ENCODE data around the gene PLA2G10. TPM values are rescaled to one million over a fixed set of nuclear protein-coding genes. Genes with fewer than 3 reads are reported as not detected.
A peak's percentile ranks its signal among the peaks of the same experiment; 100 is the strongest.

Gene PLA2G10
- total RNA-seq, 6 donors from 2014 or later, result 4.2 to 22.5 (median 10.9) TPM

DNA sequence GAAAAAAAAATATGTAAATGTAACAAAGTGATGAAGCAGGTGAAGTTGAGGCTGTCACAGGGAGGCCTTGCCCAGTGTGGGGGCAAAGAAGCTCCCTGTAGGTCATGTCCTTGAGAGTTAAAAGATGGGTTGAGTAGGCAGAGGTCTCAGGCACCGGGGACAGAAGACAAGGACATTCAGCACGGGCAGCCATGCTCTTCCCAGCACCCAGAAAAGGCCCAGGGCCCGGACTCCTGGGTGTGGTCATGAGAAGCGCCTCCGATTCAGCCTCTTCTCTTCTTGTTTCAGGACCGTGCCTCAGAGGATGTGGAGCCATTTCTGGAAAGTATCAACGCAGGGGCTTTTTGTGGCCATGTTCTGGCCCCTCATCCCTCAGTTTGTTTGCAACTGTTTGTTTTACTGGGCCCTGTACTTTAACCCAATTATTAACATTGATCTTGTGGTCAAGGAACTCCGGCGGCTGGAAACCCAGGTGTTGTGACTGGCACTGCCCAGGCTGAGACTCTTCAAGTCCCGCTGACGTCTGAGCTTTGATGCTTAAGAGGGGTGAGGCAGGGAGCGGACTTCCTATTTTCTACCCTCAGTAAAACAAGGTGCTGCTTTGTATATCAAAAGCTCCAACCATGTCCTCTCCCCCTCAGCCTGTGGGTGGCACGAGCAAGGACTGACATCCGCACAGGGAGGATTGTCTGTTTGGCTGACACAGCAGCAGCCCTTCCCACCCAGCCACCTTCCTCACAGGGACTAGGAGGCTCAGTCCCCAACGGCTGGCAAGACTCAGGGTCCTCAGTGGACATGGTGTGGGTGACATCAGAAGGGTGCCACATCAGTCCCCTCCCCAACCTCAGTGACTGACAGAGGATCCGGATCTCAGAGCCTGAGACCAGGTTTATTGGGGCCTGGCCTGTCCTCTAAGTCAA lies 26.5 kb downstream of the PLA2G10 start:
- no peaks in the 10 kb centered on the region for H3K9me3 ChIP-seq
- peak in 1 of 2 donors; percentile 84 for DNase-seq
- H3K27me3 ChIP-seq, result no peaks in the 10 kb centered on the region
- peak in 1 of 4 donors; percentile 16 for TF ChIP-seq EP300 (IDR thresholded peaks at IDR 0.05)
- TF ChIP-seq, protein P1, sequence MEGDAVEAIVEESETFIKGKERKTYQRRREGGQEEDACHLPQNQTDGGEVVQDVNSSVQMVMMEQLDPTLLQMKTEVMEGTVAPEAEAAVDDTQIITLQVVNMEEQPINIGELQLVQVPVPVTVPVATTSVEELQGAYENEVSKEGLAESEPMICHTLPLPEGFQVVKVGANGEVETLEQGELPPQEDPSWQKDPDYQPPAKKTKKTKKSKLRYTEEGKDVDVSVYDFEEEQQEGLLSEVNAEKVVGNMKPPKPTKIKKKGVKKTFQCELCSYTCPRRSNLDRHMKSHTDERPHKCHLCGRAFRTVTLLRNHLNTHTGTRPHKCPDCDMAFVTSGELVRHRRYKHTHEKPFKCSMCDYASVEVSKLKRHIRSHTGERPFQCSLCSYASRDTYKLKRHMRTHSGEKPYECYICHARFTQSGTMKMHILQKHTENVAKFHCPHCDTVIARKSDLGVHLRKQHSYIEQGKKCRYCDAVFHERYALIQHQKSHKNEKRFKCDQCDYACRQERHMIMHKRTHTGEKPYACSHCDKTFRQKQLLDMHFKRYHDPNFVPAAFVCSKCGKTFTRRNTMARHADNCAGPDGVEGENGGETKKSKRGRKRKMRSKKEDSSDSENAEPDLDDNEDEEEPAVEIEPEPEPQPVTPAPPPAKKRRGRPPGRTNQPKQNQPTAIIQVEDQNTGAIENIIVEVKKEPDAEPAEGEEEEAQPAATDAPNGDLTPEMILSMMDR (IDR thresholded peaks at IDR 0.05), result no peak
- TF ChIP-seq POLR2A (IDR thresholded peaks at IDR 0.05), result peak in 1 of 4 donors; percentile 46
- no peak for TF ChIP-seq POLR2AphosphoS5 (IDR thresholded peaks at IDR 0.05)
- peak overlapping the region in 3 of 4 donors; percentile 18 to 84 (median 72) for H3K27ac ChIP-seq
- H3K4me3 ChIP-seq, result no peak overlapping the region
- ATAC-seq (ENCODE audit: low FRiP score in 2 of 2), result peak; percentile 64 to 88
- H3K36me3 ChIP-seq, result peaks cover 34 to 71% (median 62%) of the 10 kb centered on the region in 4 donors
- 72 to 82% methylated on average over 16 of the region's 16 CpGs for WGBS, 2 donors
- peaks cover 0 to 10% (median 4%) of the 10 kb centered on the region in 4 donors for H3K4me1 ChIP-seq

DNA sequence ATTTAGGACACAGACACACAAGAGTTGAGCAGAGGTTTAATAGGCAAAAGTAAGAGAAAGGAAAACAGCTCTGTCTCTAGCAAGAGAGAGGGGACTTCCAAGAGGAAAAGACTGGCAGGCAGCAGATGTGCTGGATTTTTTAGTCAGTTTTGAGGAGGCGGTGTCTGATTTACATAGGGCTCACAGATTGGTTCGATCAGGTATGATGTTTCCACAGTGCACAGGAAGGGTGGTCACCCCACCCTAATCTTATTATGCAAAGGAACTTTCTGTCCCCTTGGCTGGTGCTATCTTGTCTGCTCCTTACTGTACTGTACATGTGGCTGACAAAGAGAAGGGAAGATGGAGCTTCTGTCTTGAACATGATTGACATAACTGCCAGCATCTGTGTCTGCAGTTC lies 36.0 kb downstream of the PLA2G10 start:
- Histone ChIP-seq H3K4me3 (no peak overlapping the region), H3K27ac (peak overlapping the region; percentile 79 to 88 (median 83)), H3K36me3 (peaks cover 21 to 88% (median 51%) of the 10 kb centered on the region in 4 donors), H3K4me1 (peaks cover 25 to 38% (median 32%) of the 10 kb centered on the region in 4 donors), H3K9me3 (no peaks in the 10 kb centered on the region), H3K27me3 (no peaks in the 10 kb centered on the region)
- TF ChIP-seq EP300 (IDR thresholded peaks at IDR 0.05) (peak in 2 of 4 donors; percentile 57 to 82), POLR2AphosphoS5 (IDR thresholded peaks at IDR 0.05) (peak in 1 of 2 donors; percentile 57), POLR2A (IDR thresholded peaks at IDR 0.05) (peak in 2 of 4 donors; percentile 31 to 50)
- TF ChIP-seq, protein P1 (IDR thresholded peaks at IDR 0.05), result no peak
- ATAC-seq (ENCODE audit: low FRiP score in 2 of 2) (no peak), DNase-seq (peak in 1 of 2 donors; percentile 31)
- WGBS, 2 donors, result 43 to 77% methylated on average over 2 of the region's 2 CpGs

DNA sequence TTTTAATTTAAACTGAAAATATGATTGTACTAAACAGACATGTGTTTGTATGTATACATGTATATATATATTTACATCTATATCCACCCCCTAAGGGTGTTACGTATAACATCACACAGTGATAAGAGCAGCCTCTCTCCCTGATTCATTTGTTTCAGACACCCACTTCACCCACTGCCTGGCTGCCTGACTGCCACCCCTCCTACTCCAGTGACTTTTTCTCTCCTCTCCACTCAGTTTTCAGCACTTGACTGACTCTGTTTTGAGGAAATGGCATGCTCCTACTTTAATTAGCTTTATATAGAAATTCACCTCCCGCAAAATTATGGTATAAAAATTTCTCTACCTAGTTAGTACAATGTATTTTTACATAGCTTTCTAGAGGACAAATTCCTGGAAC lies 41.4 kb downstream of the PLA2G10 start:
- Histone ChIP-seq H3K27me3 (no peaks in the 10 kb centered on the region), H3K9me3 (no peaks in the 10 kb centered on the region), H3K36me3 (peaks cover 19 to 89% (median 55%) of the 10 kb centered on the region in 4 donors), H3K4me1 (peaks cover 21 to 25% (median 22%) of the 10 kb centered on the region in 4 donors), H3K4me3 (no peak overlapping the region), H3K27ac (no peak overlapping the region)
- TF ChIP-seq POLR2A (IDR thresholded peaks at IDR 0.05), result no peak
- TF ChIP-seq EP300 (IDR thresholded peaks at IDR 0.05), result no peak
- ATAC-seq (ENCODE audit: low FRiP score in 2 of 2) (no peak), DNase-seq (no peak)
- WGBS, 2 donors, result 86 to 95% methylated on average over 2 of the region's 2 CpGs

DNA sequence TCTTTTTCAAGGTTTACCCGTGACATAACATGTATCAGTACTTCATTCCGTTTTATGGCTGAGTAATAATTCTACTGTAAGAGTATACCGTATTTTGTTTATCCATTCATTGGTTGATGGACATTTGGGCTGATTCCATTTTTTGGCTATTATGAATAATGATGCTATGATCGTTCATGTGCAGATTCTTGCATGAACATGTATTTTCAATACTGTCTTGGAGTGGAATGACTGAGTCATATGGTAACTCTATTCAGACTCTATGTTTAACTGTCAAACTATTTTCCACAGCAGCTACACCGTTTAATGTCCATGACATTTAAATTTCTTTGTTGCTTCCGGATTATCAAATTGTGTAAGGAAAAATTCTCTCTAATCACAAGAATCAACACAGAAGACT lies 43.5 kb downstream of the PLA2G10 start:
- ATAC-seq (ENCODE audit: low FRiP score in 2 of 2), result no peak
- Histone ChIP-seq H3K4me1 (peaks cover 3 to 7% (median 5%) of the 10 kb centered on the region in 4 donors), H3K27me3 (no peaks in the 10 kb centered on the region), H3K27ac (no peak overlapping the region), H3K9me3 (no peaks in the 10 kb centered on the region), H3K4me3 (no peak overlapping the region), H3K36me3 (peaks cover 26 to 98% (median 70%) of the 10 kb centered on the region in 4 donors)
- no peak for DNase-seq
- 82% methylated on average over 6 of the region's 6 CpGs for WGBS, 2 donors
- TF ChIP-seq EP300 (IDR thresholded peaks at IDR 0.05) (no peak), POLR2AphosphoS5 (IDR thresholded peaks at IDR 0.05) (no peak), POLR2A (IDR thresholded peaks at IDR 0.05) (no peak)
- TF ChIP-seq, protein P1 (IDR thresholded peaks at IDR 0.05), result no peak

DNA sequence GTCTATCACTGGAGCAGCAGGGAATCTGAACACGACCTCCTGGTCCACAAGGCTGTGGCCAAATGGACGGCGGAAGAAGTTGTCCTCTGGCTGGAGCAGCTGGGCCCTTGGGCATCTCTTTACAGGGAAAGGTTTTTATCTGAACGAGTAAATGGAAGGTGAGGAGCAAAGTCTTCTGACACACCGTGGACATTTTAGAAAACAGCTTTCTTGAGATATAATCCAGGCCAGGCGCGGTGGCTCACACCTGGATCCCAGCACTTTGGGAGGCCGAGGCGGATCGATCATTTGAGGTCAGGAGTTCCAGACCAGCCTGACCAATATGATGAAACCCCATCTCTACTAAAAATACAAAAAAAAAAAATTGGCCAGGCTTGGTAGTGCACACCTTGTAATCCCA lies 44.3 kb downstream of the PLA2G10 start:
- no peak for TF ChIP-seq POLR2A (IDR thresholded peaks at IDR 0.05)
- TF ChIP-seq EP300 (IDR thresholded peaks at IDR 0.05), result no peak
- TF ChIP-seq, protein P1 (IDR thresholded peaks at IDR 0.05), result no peak
- no peak for TF ChIP-seq POLR2AphosphoS5 (IDR thresholded peaks at IDR 0.05)
- Histone ChIP-seq H3K27me3 (no peaks in the 10 kb centered on the region), H3K27ac (no peak overlapping the region), H3K9me3 (no peaks in the 10 kb centered on the region), H3K4me1 (no peaks in the 10 kb centered on the region), H3K4me3 (no peak overlapping the region), H3K36me3 (peaks cover 34 to 98% (median 73%) of the 10 kb centered on the region in 4 donors)
- DNase-seq, result no peak
- ATAC-seq (ENCODE audit: low FRiP score in 2 of 2), result no peak
- 95 to 98% methylated on average over 10 of the region's 10 CpGs for WGBS, 2 donors
